ENCODE measurements around the gene PSEN2. TPM values are rescaled to one million over a fixed set of nuclear protein-coding genes. Genes with fewer than 3 reads are reported as not detected.

The PSEN2 gene
- total RNA-seq, 1 experiment from 2014 or later = 37.5 TPM

GRCh38 chr1:226823643-226824042 lies 46.8 kb upstream of the PSEN2 start:
- TF ChIP-seq, protein P1, sequence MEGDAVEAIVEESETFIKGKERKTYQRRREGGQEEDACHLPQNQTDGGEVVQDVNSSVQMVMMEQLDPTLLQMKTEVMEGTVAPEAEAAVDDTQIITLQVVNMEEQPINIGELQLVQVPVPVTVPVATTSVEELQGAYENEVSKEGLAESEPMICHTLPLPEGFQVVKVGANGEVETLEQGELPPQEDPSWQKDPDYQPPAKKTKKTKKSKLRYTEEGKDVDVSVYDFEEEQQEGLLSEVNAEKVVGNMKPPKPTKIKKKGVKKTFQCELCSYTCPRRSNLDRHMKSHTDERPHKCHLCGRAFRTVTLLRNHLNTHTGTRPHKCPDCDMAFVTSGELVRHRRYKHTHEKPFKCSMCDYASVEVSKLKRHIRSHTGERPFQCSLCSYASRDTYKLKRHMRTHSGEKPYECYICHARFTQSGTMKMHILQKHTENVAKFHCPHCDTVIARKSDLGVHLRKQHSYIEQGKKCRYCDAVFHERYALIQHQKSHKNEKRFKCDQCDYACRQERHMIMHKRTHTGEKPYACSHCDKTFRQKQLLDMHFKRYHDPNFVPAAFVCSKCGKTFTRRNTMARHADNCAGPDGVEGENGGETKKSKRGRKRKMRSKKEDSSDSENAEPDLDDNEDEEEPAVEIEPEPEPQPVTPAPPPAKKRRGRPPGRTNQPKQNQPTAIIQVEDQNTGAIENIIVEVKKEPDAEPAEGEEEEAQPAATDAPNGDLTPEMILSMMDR (IDR thresholded peaks at IDR 0.05; ENCODE audit: insufficient read depth in 1 of 2, low read depth in 1 of 2, low read length in 1 of 2, severe bottlenecking in 1 of 2, unreplicated experiment in 1 of 2) = no peak
- no TSS peak for BruUV-seq (replicated peaks)
- H3K9me3 ChIP-seq = no peaks in the 10 kb centered on the region
- POLR2A ChIA-PET = no interaction called here
- Mint-ChIP-seq H3K9me3 (ENCODE audit: unreplicated experiment) (no peaks in the 10 kb centered on the region), H3K4me1 (ENCODE audit: low read depth, unreplicated experiment) (no peaks in the 10 kb centered on the region), H3K27me3 (ENCODE audit: insufficient read depth, unreplicated experiment) (no peaks in the 10 kb centered on the region), H3K27ac (ENCODE audit: unreplicated experiment) (no peak overlapping the region), H3K36me3 (ENCODE audit: insufficient read depth, unreplicated experiment) (no peaks in the 10 kb centered on the region), H3K4me3 (ENCODE audit: unreplicated experiment) (no peak overlapping the region)
- no peaks in the 10 kb centered on the region for H3K4me1 ChIP-seq
- no peak for DNase-seq
- intact Hi-C loops (cut with micrococcal nuclease; ENCODE audit: unreplicated experiment) = loop anchor here (10.0 kb wide), 1 partner anchor 279 kb away; the partner anchor contains the start of gene STUM
- no peak overlapping the region for H3K4me3 ChIP-seq (ENCODE audit: low read depth, low read length)
- no peaks in the 10 kb centered on the region for H3K27me3 ChIP-seq (replicated peaks; ENCODE audit: control insufficient read depth, insufficient read depth, low read length)
- no peaks in the 10 kb centered on the region for H3K36me3 ChIP-seq (ENCODE audit: control insufficient read depth, insufficient read depth, low read length)
- CTCF ChIA-PET = interaction anchor here (0.5 kb wide), 1 partner anchor 615 kb away, joined by 7 read pairs; no protein-coding TSS in a partner anchor

GRCh38 chr1:226825037-226825745 lies 45.2 kb upstream of the PSEN2 start:
- POLR2A ChIA-PET = no interaction called here
- TF ChIP-seq, protein P1 (IDR thresholded peaks at IDR 0.05; ENCODE audit: insufficient read depth in 1 of 2, low read depth in 1 of 2, low read length in 1 of 2, severe bottlenecking in 1 of 2, unreplicated experiment in 1 of 2) = no peak
- Mint-ChIP-seq H3K36me3 (ENCODE audit: insufficient read depth, unreplicated experiment) (no peaks in the 10 kb centered on the region), H3K4me3 (ENCODE audit: unreplicated experiment) (no peak overlapping the region), H3K9me3 (ENCODE audit: unreplicated experiment) (no peaks in the 10 kb centered on the region), H3K4me1 (ENCODE audit: low read depth, unreplicated experiment) (no peaks in the 10 kb centered on the region), H3K27ac (ENCODE audit: unreplicated experiment) (no peak overlapping the region), H3K27me3 (ENCODE audit: insufficient read depth, unreplicated experiment) (no peaks in the 10 kb centered on the region)
- intact Hi-C loops (cut with micrococcal nuclease; ENCODE audit: unreplicated experiment) = loop anchor here (5.0 to 10.0 kb wide), 2 partner anchors 88 to 280 kb away; partner anchors contain the start of genes ITPKB and STUM
- Histone ChIP-seq H3K36me3 (ENCODE audit: control insufficient read depth, insufficient read depth, low read length) (no peaks in the 10 kb centered on the region), H3K4me1 (no peaks in the 10 kb centered on the region), H3K27me3 (replicated peaks; ENCODE audit: control insufficient read depth, insufficient read depth, low read length) (no peaks in the 10 kb centered on the region), H3K9me3 (no peaks in the 10 kb centered on the region), H3K4me3 (ENCODE audit: low read depth, low read length) (no peak overlapping the region)
- no peak for DNase-seq
- BruUV-seq (replicated peaks) = no TSS peak
- CTCF ChIA-PET = interaction anchor here (0.6 kb wide), 2 partner anchors 86 to 88 kb away, joined by 3 to 4 read pairs; no protein-coding TSS in a partner anchor

GRCh38 chr1:226825746-226826100 lies 44.7 kb upstream of the PSEN2 start:
- intact Hi-C loops (cut with micrococcal nuclease; ENCODE audit: unreplicated experiment) = loop anchor here (5.0 to 10.0 kb wide), 2 partner anchors 88 to 281 kb away; partner anchors contain the start of genes ITPKB and STUM
- H3K4me3 Mint-ChIP-seq (ENCODE audit: unreplicated experiment) = no peak overlapping the region
- BruUV-seq (replicated peaks) = no TSS peak
- Histone ChIP-seq H3K27me3 (replicated peaks; ENCODE audit: control insufficient read depth, insufficient read depth, low read length) (no peaks in the 10 kb centered on the region), H3K9me3 (no peaks in the 10 kb centered on the region), H3K36me3 (ENCODE audit: control insufficient read depth, insufficient read depth, low read length) (no peaks in the 10 kb centered on the region), H3K4me1 (no peaks in the 10 kb centered on the region), H3K4me3 (ENCODE audit: low read depth, low read length) (no peak overlapping the region)
- ChIA-PET CTCF (interaction anchor here (0.6 kb wide), 2 partner anchors 87 kb away, joined by 3 to 4 read pairs; no protein-coding TSS in a partner anchor), POLR2A (no interaction called here)
- TF ChIP-seq, protein P1 (IDR thresholded peaks at IDR 0.05; ENCODE audit: insufficient read depth in 1 of 2, low read depth in 1 of 2, low read length in 1 of 2, severe bottlenecking in 1 of 2, unreplicated experiment in 1 of 2) = no peak
- H3K36me3 Mint-ChIP-seq (ENCODE audit: insufficient read depth, unreplicated experiment) = no peaks in the 10 kb centered on the region
- H3K27me3 Mint-ChIP-seq (ENCODE audit: insufficient read depth, unreplicated experiment) = no peaks in the 10 kb centered on the region
- no peak for DNase-seq
- H3K27ac Mint-ChIP-seq (ENCODE audit: unreplicated experiment) = no peak overlapping the region
- no peaks in the 10 kb centered on the region for H3K9me3 Mint-ChIP-seq (ENCODE audit: unreplicated experiment)
- no peaks in the 10 kb centered on the region for H3K4me1 Mint-ChIP-seq (ENCODE audit: low read depth, unreplicated experiment)

Data from Caco-2 (cell line).